Activated gamma-delta T cell treated with anti-CD3 and anti-CD28 coated beads, Interleukin-2, amount 50 U/mL, for 16 hours (primary cell): ENCODE measurements around the gene C4A.
"Not testable (repeated sequence)": the region's sequence is repeated elsewhere in the genome, so short reads cannot be mapped to it uniquely, and the experiment has no call there.

Experiments used
- DNase-seq: peaks from one replicate; pipeline ENCODE4 v3.0.0-alpha.2; 2020; ENCODE audit warnings: low read depth

C4A gene

GRCh38 chr6:32035283-32036013 lies 53.6 kb downstream of the C4A start:
- DNase-seq, result not testable (repeated sequence)

- not testable (repeated sequence) for DNase-seq
Measured at GRCh38 chr6:32037136-32037535, 55.3 kb downstream of the C4A start.

- not testable (repeated sequence) for DNase-seq
Measured at GRCh38 chr6:32037598-32038524, 56.0 kb downstream of the C4A start, which contains the start of gene CYP21A2. TSS of gene CYP21A2 (plus strand) at chr6:32038415. CDS start at chr6:32038423, 8 bp downstream.

- not testable (repeated sequence) for DNase-seq
Measured at GRCh38 chr6:32038878-32039277, 57.0 kb downstream of the C4A start.

- DNase-seq, result not testable (repeated sequence)
Measured at GRCh38 chr6:32039321-32040274, 57.7 kb downstream of the C4A start.

GRCh38 chr6:32040299-32041049 lies 58.6 kb downstream of the C4A start:
- DNase-seq, result not testable (repeated sequence)

GRCh38 chr6:32041050-32041321 lies 59.1 kb downstream of the C4A start:
- DNase-seq, result not testable (repeated sequence)

GRCh38 chr6:32041385-32041784 lies 59.5 kb downstream of the C4A start:
- DNase-seq, result not testable (repeated sequence)

- DNase-seq, result not testable (repeated sequence)
Measured at GRCh38 chr6:32042276-32042675, 60.4 kb downstream of the C4A start.

- not testable (repeated sequence) for DNase-seq
Measured at GRCh38 chr6:32043589-32044380, 61.9 kb downstream of the C4A start.

- DNase-seq, result not testable (repeated sequence)
Measured at GRCh38 chr6:32044916-32045315, 63.1 kb downstream of the C4A start.

GRCh38 chr6:32045811-32046449 lies 64.1 kb downstream of the C4A start:
- DNase-seq, result no peak

GRCh38 chr6:32046450-32047083 lies 64.7 kb downstream of the C4A start:
- DNase-seq, result no peak

GRCh38 chr6:32047084-32047478 lies 65.2 kb downstream of the C4A start:
- DNase-seq, result no peak

- no peak for DNase-seq
Measured at GRCh38 chr6:32047539-32047854, 65.6 kb downstream of the C4A start.

- peak; percentile 54 for DNase-seq
Measured at GRCh38 chr6:32047855-32048766, 66.3 kb downstream of the C4A start.

GRCh38 chr6:32049149-32049548 lies 67.3 kb downstream of the C4A start:
- not testable (repeated sequence) for DNase-seq

- not testable (repeated sequence) for DNase-seq
Measured at GRCh38 chr6:32049736-32050135, 67.9 kb downstream of the C4A start.
